Activated naive CD4-positive, alpha-beta T cell treated with Interleukin-2 at 50 U/mL for 16 hours (primary cell): ENCODE measurements around the gene CCSER1.

ENCODE experiments used
- DNase-seq: peaks from one replicate; pipeline ENCODE4 v3.0.0-alpha.2; 2020

Gene CCSER1

GRCh38 chr4:90990284-90990683 is 863.1 kb downstream of the CCSER1 start:
- DNase-seq: no peak

GRCh38 chr4:90992213-90992612 is 865.0 kb downstream of the CCSER1 start:
- no peak for DNase-seq

GRCh38 chr4:90994851-90995574 is 867.8 kb downstream of the CCSER1 start:
- no peak for DNase-seq

- no peak for DNase-seq
These were observed 868.8 kb downstream of the CCSER1 start for GRCh38 chr4:90995996-90996395.

- DNase-seq: no peak
These were observed 869.6 kb downstream of the CCSER1 start for GRCh38 chr4:90996813-90997212.

- DNase-seq: no peak
These were observed 888.7 kb downstream of the CCSER1 start for GRCh38 chr4:91015861-91016260.

- DNase-seq: no peak
These were observed 892.3 kb downstream of the CCSER1 start for GRCh38 chr4:91019513-91019912.

GRCh38 chr4:91025241-91026148 is 898.3 kb downstream of the CCSER1 start:
- no peak for DNase-seq

- no peak for DNase-seq
These were observed 901.0 kb downstream of the CCSER1 start for GRCh38 chr4:91028228-91028627.

GRCh38 chr4:91031761-91032160 is 904.6 kb downstream of the CCSER1 start:
- no peak for DNase-seq

- no peak for DNase-seq
These were observed 905.7 kb downstream of the CCSER1 start for GRCh38 chr4:91032725-91033445.

GRCh38 chr4:91035276-91035675 is 908.1 kb downstream of the CCSER1 start:
- no peak for DNase-seq

- DNase-seq: no peak
These were observed 910.8 kb downstream of the CCSER1 start for GRCh38 chr4:91037951-91038350.

- DNase-seq: no peak
These were observed 930.7 kb downstream of the CCSER1 start for GRCh38 chr4:91057871-91058270.

- DNase-seq: no peak
These were observed 931.2 kb downstream of the CCSER1 start for GRCh38 chr4:91058345-91058744.

- no peak for DNase-seq
These were observed 937.1 kb downstream of the CCSER1 start for GRCh38 chr4:91064157-91064853.

GRCh38 chr4:91065117-91065516 is 937.9 kb downstream of the CCSER1 start:
- no peak for DNase-seq

- no peak for DNase-seq
These were observed 943.5 kb downstream of the CCSER1 start for GRCh38 chr4:91070736-91071135.

- DNase-seq: no peak
These were observed 949.0 kb downstream of the CCSER1 start for GRCh38 chr4:91076147-91076546.

- DNase-seq: no peak
These were observed 958.8 kb downstream of the CCSER1 start for GRCh38 chr4:91085961-91086360.

- no peak for DNase-seq
These were observed 960.5 kb downstream of the CCSER1 start for GRCh38 chr4:91087743-91088142.

- no peak for DNase-seq
These were observed 962.0 kb downstream of the CCSER1 start for GRCh38 chr4:91089178-91089577.
